Erythroblast (primary cell): ENCODE measurements around the gene ZNF536.

Experiments used
- GATA1 ChIP-seq: IDR thresholded peaks from 2 replicates; pipeline ENCODE4 v1.6.1; 2011; ENCODE audit warnings: low read depth, mild to moderate bottlenecking, control low read depth, low read length, moderate library complexity
- POLR2A ChIP-seq: IDR thresholded peaks from 2 replicates; pipeline ENCODE4 v1.6.1; 2011; ENCODE audit warnings: mild to moderate bottlenecking, low read length

DNA sequence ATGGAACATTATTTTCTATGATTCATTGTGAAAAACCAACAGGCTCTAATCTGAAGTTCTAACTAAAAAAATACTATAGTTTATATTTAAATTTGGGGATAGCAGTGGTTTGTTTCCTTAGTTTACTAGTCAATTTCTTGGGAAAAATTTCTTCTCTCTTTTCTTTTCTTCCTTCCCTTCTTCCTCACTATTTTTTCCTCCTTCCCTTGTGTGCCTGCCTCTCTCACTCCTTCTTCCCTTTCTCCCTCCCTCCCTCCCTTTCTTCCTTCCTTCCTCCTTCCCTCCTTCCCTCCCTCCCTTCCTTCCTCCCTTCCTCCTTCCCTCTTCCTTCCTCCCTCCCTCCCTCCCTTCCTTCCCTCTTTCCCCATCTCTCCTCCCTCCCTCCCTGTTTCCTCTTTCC lies 226.5 kb downstream of the ZNF536 start:
- TF ChIP-seq POLR2A: no peak
- no peak for TF ChIP-seq GATA1
